NCI-H226 (cell line): ENCODE results near the gene STIM1.
"Not testable (repeated sequence)": the region's sequence is repeated elsewhere in the genome, so short reads cannot be mapped to it uniquely, and the experiment has no call there.

Experiments
- DNase-seq: peaks from one replicate; pipeline ENCODE4 v3.0.0-alpha.2; 2015

STIM1 gene

DNA sequence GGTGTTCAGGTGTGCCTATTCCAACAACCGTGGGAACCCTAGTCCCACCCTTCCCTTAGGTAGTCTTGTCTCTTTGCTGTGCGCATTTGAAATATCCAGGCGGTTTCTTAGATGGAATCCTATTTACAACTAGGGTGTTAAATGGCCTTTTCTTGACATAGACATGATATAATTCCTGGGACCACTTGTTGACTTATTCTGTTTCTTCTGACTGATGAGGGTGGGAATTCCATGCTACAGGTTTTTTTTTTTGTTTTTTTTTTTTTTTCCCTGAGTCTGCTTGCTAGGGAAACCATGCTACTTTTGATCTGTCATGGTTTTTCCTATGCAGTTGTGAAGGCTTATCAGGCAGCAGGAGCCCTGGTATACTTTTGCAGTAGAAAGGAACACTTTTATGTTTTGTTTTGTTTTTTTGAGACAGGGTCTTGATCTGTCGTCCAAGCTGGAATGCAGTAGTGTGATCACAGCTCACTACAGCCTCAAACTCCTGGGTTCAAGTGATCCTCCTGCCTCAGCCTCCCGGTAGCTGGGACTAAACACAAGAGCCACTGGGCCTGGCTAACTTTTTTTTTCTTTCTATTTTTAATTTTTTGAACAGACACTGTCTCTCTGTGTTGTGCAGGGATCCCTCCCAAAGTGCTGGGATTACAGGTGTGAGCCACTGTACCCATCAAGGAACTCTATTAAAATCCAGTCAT is 1.5 kb downstream of the STIM1 start:
- no peak for DNase-seq

DNA sequence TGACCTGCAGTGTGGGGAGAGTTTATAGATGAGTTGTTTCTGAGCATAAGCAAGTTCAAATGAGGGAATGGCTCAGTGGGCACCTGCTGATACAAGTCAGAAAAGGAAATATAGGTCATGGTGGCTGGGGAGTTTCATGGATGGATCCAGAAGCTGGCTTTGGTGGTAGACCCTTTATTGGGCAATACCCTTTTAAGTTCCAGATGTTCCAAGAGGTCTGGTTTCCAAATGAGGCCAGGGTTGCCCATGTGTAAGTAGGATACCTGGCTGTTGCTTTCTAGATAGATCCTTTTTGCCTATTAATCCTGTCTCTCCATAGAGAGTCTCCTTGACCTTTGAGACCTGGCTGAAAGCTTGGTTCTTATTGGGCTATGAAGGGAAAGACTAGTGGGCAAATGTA is 2.2 kb downstream of the STIM1 start:
- DNase-seq: no peak

DNA sequence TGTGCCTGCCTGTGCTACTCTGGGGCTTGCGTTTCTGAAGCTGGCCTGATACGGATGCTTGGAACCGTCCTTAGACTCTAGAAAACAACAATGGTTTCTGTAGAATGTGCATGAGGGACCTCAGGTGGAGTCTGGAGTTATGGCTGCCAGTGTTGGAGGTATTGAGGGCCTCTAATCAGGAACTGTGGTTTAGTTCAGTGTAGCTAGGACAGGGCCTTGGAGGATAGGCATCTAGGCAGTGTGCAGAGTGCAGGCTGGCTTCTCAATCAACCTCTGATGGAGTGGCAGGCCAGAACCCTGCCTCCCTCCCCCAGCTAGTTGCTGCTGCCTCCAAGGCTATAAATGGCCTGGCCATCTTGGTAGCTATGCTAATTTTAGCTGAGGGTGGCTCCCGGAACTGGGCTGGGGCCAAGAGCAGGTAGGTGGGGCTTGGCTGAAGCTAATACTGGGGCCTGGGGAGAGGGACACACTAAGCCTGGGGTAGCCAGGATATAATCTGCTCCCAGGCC is 4.0 kb downstream of the STIM1 start:
- no peak for DNase-seq

DNA sequence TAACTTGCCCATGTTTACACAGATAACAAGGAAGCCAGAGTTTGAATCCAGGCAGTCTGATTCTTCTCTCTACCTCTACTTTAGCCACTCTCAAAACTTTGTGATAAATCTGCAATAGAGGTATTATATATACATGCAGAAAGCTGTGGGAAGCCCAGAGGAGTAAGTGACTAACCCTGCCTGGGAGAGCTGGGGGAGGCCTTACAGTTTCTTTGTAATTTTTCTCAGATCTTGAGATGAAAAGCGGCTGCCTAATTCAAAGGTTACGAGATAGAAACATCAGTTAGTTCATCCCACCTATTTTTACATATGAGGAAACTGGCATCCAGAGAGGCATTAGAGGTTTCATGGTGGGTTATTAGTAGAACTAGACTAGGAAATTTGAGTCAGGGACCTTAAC is 4.9 kb downstream of the STIM1 start:
- DNase-seq: no peak

DNA sequence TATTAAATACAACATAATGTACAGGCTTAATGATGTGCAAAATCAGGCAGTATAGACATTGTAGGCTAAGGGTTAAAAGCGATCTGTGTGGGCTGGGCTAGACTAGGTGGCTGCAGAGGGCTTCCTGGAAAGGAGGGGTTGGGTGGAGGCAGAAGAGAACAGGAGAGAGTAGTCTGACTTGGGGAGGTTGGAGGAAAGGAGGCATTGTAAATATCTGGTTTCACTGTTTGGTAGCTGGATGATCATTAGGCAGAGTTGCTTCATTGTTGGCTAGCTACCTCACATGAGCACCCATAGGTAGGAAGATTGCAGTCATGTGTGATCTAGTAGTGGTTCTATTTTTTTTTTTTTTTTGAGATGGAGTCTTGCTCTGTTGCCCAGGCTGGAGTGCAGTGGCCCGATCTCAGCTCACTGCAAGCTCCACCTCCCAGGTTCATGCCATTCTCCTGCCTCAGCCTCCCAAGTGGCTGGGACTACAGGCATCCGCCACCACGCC is 5.5 kb downstream of the STIM1 start:
- DNase-seq: not testable (repeated sequence)

DNA sequence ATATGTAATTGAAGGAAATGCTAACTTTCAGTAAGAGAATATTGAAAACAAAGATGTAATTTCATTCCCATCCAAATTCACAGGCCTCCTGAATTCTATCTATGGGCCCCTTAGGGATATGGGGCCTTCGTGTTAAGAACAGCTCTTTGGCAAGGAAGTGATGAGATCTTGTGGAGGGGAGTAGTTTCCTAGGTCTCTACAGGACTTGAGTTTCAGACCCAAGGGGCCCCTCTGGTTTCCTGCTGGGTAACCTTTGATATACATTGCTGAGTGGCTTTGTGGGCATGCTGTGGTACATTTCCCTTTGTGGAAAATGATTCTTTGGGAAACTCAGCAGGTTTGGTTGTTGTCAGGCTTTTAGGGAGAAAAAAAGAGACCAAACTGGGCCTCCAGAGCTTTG is 6.2 kb downstream of the STIM1 start:
- DNase-seq: no peak

DNA sequence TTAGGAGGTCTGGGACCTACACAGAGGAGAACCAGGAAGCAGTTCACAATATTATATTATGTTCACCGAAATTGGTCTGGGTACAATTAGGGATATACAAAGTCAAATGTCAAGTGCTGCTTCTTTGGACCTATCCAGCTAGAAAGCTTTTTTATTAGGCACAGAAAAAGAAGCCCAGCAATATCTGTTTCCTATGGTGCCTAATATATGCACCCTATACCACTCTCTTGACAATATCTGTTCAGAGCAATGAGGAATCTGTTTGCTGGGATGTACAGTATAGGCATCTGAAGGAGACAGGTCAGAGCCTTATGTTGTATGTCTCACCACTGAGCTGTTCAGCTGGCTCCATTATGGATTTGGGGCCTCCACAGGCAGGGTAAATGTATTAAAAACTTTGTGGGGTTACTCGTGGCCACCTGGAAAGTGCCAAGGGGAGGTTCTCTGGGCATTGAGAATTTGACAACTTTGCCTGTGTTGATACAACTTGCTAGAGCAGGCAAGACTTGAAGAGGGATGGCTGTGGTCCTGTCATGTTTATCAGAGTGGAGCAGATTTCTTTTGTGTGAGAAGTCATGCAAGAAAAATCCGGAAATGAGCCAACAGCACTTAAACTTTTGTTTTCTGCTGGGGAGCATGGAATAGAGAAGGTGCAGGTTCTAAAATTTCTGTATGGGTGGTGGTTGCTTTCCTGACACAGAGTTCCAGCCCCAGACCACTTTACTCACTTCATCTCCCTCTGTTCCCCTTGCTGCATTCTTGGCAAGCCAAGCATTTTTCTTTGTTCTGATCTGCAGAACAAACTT is 10.1 kb downstream of the STIM1 start:
- DNase-seq: peak; percentile 77

DNA sequence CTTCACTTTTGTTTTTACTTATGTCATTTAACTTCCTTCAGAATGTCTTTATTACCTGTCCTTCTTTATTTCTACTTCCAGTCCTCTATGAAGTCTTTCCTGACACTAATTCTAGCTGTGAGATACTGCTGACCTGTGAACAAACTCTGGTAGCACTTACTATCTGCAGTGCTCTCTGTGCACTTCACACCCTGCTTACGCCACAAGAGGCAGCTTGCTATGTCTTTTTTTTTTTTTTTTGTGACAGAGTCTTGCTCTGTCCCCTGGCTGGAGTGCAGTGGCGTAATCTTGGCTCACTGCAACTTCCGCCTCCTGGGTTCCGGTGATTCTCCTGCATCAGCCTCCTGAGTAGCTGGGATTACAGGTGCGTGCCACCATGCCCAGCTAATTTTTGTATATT is 10.7 kb downstream of the STIM1 start:
- DNase-seq: no peak

DNA sequence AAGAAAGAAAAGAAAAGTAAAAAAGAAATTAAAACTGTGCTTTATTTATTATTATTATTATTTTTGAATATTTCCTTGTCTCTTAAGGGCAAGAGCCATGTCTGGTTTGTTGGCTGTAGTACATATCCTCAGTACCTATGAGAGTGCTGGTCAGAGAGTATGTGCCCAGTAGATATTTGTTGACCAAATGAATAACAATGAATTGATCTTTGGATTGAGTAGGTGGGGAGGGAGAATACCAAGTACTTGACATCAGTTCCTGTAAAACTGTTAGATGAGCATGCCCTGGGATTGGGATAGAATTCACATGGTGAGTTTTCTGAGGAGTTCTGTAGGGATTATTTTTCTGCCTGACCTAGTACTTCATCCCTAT is 11.4 kb downstream of the STIM1 start:
- no peak for DNase-seq

DNA sequence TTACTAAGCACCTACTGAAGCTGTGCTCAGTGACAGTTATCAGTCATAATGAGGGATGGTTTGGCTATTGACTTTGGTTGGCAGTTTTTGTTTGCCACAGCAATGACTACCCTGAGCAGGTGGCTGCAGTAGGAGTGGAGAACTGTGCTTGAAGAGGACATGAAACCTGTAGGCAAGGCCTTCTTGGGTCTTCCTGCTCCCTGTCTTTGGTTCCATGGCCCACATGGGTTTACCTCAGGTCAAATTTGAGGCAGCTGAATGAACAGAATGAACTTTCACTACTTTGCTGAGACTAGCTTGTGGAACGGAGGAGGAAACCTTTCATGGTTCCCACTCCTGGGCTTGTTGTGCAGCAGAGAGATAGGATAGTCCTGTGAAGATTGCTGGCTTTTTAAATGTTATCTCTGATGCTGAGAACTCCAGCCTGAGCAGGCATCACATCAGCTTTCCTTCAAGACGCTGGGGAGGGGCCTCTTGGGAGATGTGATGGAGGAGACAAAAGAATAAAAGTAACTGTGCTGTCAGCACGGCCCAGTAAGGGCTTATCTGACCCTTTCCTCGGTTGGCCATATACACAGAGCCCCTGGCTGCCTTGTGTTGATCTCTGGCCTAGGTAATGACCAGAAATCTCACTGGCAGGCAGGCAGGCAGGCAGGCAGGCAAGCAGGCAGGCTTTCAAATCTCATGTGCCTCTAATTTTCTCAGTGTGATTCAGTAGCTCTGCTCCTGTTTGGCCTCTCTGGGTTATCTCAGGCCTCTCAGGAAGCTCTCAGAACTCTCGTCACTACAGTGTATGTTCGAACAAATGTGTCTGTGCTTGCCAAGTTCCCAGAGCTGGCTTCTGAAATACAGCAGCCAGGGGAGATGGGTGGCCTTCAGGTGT is 12.0 kb downstream of the STIM1 start:
- no peak for DNase-seq

DNA sequence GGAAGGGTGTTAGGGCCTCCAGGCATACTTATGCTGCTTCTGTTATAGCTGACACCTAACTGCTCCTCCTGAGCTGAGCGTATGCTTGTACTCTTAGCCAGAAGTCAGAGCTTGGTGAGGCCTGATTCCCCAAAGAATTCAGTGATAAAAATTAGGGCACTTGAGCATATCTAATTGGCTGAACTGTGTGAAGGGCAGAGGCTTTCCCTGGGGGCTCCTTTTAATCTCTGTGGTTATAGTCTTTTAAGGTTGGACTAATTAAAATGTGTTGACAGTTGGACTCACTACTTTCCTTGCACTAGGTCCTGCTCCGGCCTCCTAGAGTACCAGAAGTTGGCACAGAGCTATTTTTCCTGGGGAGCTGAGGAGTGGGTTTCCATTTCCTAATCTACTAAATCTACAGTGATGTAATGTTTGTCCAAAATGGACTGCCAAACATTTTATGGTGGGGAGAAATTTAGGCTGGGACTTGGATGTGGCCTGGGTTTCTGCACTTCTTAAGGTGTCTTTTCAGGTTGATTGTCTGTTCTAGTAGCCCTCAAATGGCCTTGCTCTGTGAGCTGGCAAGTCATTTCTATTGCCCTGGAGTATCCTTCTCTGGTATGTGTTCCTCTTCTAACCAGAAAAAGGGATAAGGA is 18.4 kb downstream of the STIM1 start:
- no peak for DNase-seq

DNA sequence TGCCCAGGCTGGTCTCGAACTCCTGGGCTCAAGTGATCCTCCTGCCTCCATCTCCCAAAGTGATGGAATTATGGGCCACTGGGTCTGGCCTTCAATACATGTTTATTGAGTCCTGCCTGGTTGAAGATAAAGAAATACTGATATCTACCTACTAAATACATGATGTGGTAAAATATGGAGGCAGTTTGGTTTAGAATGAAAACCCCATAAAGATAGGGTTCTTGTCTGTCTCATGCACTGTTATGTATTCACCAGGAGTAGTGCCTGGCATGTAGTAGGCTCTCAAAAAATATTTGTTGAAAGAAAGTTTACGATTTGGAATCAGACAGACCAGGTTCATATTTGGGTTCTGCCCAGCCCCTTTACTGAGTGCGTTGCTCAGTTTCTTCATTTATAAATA is 21.1 kb downstream of the STIM1 start:
- no peak for DNase-seq

DNA sequence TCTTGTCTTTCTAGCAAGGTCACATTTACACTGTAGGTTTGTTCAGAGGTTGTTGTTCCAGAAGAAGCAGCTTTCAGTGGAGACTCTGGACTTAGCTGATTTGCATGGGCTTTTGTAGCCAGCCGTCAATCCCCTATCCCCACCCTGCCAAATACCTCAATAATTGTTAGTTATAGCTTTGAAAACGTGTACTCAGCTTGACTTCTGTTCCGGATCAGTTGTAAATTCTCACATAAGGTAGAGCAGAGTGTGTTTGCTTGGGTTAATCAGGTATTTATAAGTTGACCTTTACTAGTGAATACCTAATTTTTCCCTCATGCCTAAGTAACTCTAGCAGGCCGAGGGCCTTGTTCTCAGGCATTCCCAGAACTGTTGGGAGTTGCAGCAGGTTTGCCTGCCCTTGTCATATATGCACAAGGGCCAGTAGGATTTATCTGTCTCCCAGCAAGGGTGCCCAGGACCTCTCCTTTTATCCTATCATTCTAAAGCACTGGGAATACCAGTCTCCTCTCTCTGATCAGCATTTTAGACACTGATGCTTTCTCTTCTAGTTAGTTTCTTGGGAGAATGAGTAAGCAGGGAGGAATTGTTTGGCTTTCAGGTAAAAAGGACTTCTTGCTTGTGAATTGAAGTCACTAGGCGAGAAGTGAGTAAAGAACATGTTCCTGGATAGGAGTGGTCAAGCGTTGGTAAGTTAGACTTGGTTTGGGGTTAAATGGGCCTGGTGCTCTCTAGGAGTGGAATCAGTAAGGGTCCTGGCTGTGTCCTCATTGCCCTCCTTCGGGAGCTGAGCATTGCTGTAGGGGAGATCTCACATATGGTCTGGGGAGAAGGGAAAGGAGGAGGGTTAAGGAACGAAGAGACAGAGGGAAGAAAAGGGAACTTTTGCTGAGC is 22.1 kb downstream of the STIM1 start:
- DNase-seq: no peak

DNA sequence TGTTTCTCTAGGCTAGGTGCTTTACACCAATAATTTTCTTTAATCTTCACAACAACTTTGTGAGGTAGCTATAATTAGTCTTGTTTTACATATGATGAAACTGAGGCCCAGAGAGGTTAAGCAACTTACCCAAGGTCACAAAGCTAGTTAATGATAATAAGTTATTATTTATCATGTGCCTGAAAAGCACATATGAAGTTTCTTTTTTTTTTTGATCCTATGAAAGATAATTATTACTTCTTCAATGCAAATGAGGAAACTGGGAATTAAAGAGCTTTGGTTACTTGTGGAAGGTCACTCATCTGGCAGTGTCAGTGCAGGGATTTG is 22.8 kb downstream of the STIM1 start:
- no peak for DNase-seq

DNA sequence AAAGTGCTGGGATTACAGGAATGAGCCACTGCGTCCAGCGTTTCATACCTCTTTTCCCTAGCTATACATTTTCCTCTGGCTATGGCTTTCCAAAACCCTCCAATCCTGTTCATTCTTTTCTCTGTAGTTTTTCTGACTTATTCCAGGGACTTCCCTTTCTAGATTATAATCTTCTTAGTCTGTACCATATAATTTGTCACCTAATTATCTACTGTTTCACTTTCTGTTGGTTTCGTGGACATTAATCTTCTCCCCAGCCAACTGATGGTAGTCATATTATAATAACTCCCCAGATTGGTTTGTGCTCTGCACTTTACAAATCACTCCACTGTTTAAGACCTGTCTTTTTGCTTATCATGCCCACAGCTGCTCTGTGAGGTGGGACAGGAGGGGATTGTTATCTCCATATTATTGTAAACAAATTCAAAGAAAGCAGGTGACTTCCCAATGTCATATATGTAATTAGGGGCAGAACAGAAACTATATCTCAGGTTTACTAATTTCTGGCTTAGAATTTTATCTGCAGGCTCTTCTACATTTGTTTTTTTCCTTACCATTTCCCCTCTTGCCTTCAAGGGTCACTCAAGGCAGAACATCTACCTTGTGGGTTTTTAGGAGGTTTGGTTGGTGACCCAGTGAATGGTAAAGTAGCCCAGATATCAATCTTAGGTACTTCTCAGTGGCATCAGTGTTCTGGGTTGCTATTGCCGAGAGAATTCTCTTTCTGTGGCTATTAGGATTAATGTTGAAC is 23.9 kb downstream of the STIM1 start:
- DNase-seq: no peak

DNA sequence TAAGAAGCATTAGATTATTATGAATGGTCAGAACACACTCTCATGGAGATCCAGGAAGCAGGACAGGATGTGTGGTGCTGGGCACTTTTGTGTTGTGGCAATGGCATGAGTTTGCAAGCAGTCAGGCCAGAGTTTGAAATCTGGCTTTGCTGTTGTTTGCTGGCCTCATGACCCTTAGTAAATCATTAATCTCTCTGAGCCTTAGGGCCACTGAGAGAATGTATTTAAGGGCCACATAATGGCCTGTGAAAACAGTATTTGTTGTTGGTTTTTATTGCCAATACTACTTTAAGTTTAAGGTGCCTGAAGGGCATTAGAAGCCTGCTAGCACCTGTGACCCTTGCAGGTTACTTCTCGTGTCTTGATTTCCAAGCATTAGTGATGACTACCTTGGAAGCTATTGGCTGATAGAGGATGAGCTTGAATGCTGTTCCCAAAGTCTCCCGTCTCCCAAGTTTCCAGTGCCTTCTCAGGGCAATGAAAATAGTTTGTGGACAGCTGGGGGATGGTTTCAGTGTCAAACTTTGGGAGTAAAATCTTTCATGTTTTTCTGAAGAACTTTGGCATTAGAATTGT is 24.6 kb downstream of the STIM1 start:
- no peak for DNase-seq

DNA sequence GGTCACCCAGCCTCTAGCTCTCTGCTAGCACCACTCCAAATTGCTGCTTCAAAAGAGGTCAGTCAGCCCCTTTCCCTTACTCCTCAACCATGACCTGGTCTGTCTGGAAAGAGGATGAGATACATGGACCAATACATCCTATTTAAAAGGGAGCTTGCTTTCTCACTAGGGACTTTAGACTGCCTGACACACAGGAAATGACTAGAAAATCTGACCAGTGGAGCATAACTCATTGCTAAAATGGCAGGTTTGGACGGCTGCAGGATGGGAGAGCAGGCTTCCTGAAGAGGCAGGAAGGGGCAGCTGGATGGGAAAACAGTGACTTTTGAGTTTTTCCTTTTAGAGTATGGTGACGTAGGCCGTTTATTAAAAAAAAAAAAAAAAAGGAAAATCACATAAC is 25.3 kb downstream of the STIM1 start:
- DNase-seq: peak; percentile 44

DNA sequence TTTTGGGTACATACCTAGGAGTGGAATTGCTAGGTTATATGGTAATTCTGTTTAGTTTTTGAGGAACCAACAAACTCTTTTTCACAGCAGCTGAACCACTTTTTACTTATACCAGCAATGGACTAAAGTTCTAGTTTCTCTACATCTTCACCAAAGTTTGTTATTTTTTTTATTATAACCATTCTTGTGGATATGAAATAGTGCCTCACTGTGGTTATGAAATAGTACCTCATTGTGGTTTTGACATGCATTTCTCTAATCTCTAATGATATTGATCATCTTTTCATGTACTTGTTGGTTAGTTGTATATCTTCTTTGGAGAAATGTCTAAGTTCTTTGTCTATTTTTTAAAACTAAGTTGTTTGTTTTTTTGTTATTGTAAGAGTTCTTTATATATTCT is 27.2 kb downstream of the STIM1 start:
- DNase-seq: no peak

DNA sequence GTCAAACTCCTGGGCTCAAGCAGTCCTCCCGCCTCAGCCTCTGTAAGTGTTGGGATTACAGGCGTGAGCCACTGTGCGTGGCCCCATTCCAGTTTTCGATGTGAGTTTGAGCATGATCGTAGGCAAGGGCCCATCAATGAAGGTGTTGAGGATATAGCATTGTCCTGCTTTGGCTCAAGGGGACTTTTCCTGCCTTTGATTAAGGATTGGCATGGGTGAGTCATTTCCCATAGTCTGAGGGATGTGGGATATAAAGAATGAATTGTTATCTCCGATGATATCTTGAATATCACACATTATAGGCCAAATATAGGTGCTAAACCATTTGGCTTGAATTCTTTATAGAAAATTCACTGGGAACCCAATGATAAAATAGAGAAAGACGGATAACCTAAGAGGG is 30.4 kb downstream of the STIM1 start:
- DNase-seq: no peak

DNA sequence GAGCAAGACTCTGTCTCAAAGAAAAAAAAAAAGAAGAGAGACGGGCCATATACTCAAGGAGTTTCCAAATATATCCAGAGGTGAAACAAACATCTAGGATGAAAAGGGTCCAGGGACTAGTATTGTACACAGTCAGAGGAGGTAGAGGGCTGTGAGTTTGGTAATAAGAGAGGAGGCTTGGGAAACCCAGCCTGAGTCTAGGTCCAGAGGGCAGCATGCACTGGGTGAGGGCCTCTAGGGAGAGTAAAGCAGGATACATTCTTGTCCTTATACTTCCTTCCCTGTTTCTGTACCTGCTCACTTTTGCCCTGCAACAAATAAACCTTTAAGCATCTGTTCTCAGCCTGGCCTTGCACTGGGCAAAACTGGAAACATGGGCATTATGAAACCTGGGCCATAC is 31.5 kb downstream of the STIM1 start:
- no peak for DNase-seq

DNA sequence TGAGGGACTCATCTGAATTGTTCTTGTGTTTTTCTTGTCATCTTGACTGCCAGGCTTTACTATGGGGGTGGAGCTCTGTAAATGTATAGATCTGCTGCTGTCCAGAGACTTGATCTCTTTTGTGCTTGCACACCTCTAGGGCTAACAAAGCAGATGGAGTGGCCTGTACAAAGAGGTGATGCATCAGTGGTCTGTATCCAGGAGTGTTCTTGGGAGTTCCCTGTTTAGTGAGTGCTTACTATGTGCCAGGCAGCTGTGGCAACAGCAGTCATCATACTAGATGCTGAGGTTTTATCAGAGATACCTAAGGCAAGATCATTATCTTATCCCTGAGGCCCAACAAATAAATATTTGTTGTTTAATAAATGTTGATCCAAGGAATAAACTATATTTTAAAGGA is 33.4 kb downstream of the STIM1 start:
- DNase-seq: no peak
